HepG2 (cell line): Measurements from ENCODE around the gene KISS1. TPM values are rescaled to one million over a fixed set of nuclear protein-coding genes. Genes with fewer than 3 reads are reported as not detected.
A peak's percentile ranks its signal among the peaks of the same experiment; 100 is the strongest.

Experiments
- ARNT2 ChIP-seq: sonication (generic); formaldehyde crosslinking; IDR thresholded peaks from 2 replicates; pipeline ENCODE4 v1.8.0; 2022; ENCODE audit warnings: mild to moderate bottlenecking, low read depth, missing genetic modification reagents, moderate library complexity
- ATRX ChIP-seq: sonication (generic); formaldehyde crosslinking; IDR thresholded peaks from 2 replicates; pipeline ENCODE4 v1.4.0; 2020; ENCODE audit warnings: missing genetic modification reagents, borderline replicate concordance
- CEBPG ChIP-seq: IDR thresholded peaks from 2 replicates; pipeline ENCODE4 v1.6.1; 2016
- ESRRA ChIP-seq: sonication (generic); formaldehyde crosslinking; IDR thresholded peaks from 2 replicates; pipeline ENCODE4 v1.5.1; 2020; ENCODE audit warnings: mild to moderate bottlenecking, low read depth, missing genetic modification reagents
- EZH2 ChIP-seq: conservative IDR thresholded peaks from 2 replicates; pipeline ENCODE4 v1.6.1; 2012; ENCODE audit warnings: mild to moderate bottlenecking, low read depth, low read length, moderate library complexity
- HNF4A ChIP-seq: sonication (generic); formaldehyde crosslinking; IDR thresholded peaks from 2 replicates; pipeline ENCODE4 v1.4.0; 2020; ENCODE audit warnings: missing genetic modification reagents
- KDM6A ChIP-seq: IDR thresholded peaks from 2 replicates; pipeline ENCODE4 v1.6.1; 2016; ENCODE audit warnings: low read depth
- PHF21A ChIP-seq: sonication (generic); formaldehyde crosslinking; IDR thresholded peaks from 2 replicates; pipeline ENCODE4 v1.5.0; 2020; ENCODE audit warnings: mild to moderate bottlenecking, missing genetic modification reagents
- RARA ChIP-seq: IDR thresholded peaks from 2 replicates; pipeline ENCODE4 v1.6.1; 2016; ENCODE audit warnings: missing genetic modification reagents, missing compliant biosample characterization
- SMAD9 ChIP-seq: sonication (generic); formaldehyde crosslinking; IDR thresholded peaks from 2 replicates; pipeline ENCODE4 v1.5.1; 2020; ENCODE audit warnings: mild to moderate bottlenecking, missing genetic modification reagents
- SP4 ChIP-seq: sonication (generic); formaldehyde crosslinking; IDR thresholded peaks from 2 replicates; pipeline ENCODE4 v1.8.1; 2023; ENCODE audit warnings: mild to moderate bottlenecking, missing genetic modification reagents
- TCF12 ChIP-seq, 2 experiments: fragments of 450-650 bp in 1 of 2; sonication (generic) in 1 of 2; formaldehyde crosslinking in 1 of 2; IDR thresholded peaks; 2 replicates each; pipeline versions ENCODE4 v1.6.1 to v1.8.0; 2017 to 2022; ENCODE audit warnings: antibody characterized with exemption in 1 of 2, mild to moderate bottlenecking in 1 of 2, missing genetic modification reagents in 1 of 2, moderate library complexity in 1 of 2
- ZNF207 ChIP-seq: fragments of 450-650 bp; IDR thresholded peaks from 2 replicates; pipeline ENCODE4 v1.6.1; 2016; ENCODE audit warnings: antibody characterized with exemption, borderline replicate concordance
- ZNF292 ChIP-seq: sonication (generic); formaldehyde crosslinking; IDR thresholded peaks from 2 replicates; pipeline ENCODE4 v1.8.1; 2022; ENCODE audit warnings: mild to moderate bottlenecking, low read depth, missing genetic modification reagents, borderline replicate concordance
- ZNF451 ChIP-seq: sonication (generic); formaldehyde crosslinking; IDR thresholded peaks from 2 replicates; pipeline ENCODE4 v1.5.0; 2020; ENCODE audit warnings: mild to moderate bottlenecking, missing genetic modification reagents
- ZNF496 ChIP-seq: sonication (generic); formaldehyde crosslinking; IDR thresholded peaks from 2 replicates; pipeline ENCODE4 v1.8.1; 2023; ENCODE audit warnings: mild to moderate bottlenecking, moderate library complexity, missing genetic modification reagents; ENCODE audit not compliant: insufficient replicate concordance
- ZNF598 ChIP-seq: sonication (generic); formaldehyde crosslinking; IDR thresholded peaks from 2 replicates; pipeline ENCODE4 v1.5.1; 2020; ENCODE audit warnings: mild to moderate bottlenecking, missing genetic modification reagents, borderline replicate concordance
- ZNF788 ChIP-seq: sonication (generic); formaldehyde crosslinking; IDR thresholded peaks from 2 replicates; pipeline ENCODE4 v1.5.0; 2020; ENCODE audit warnings: mild to moderate bottlenecking, missing genetic modification reagents, borderline replicate concordance
- ZNF83 ChIP-seq: sonication (generic); formaldehyde crosslinking; IDR thresholded peaks from 2 replicates; pipeline ENCODE4 v1.4.0; 2020; ENCODE audit warnings: missing genetic modification reagents, mild to moderate bottlenecking, borderline replicate concordance
- polyA plus RNA-seq, 8 experiments: library from polyadenylated mRNA; depleted of rRNA in 3 of 8; stranded (reverse) in 7 of 8; unstranded in 1 of 8; fragments of >200 nt; fragmentation: Illumina TruSeq in 4 of 8; extraction: Trizol in 4 of 8; gene quantifications; 2 replicates each; pipeline versions ENCODE4 v1.2.1 to v1.2.3, GENCODE V29; 2011 to 2016; ENCODE audit warnings: low read depth in 4 of 8, missing spikeins in 1 of 8, mixed read lengths in 1 of 8; ENCODE audit not compliant: insufficient read depth in 1 of 8
- total RNA-seq, 5 experiments: library from RNA; depleted of rRNA; stranded (reverse); fragments of >200 nt; fragmentation: Illumina TruSeq; extraction: Trizol; gene quantifications; 2 replicates each; pipeline ENCODE4 v1.2.3, GENCODE V29; 2016; ENCODE audit warnings: low read depth in 1 of 5
- TF ChIP-seq, protein P1 (sequence below): sonication (generic); formaldehyde crosslinking; IDR thresholded peaks from 2 replicates; pipeline ENCODE4 v1.5.0; 2020; ENCODE audit warnings: missing genetic modification reagents
- TF ChIP-seq, protein P2 (sequence below): sonication (generic); formaldehyde crosslinking; IDR thresholded peaks from 2 replicates; pipeline ENCODE4 v1.4.0; 2020; ENCODE audit warnings: missing genetic modification reagents, mild to moderate bottlenecking, borderline replicate concordance
- TF ChIP-seq, protein P3 (sequence below): sonication (generic); formaldehyde crosslinking; IDR thresholded peaks from 2 replicates; pipeline ENCODE4 v1.9.0; 2021; ENCODE audit warnings: missing genetic modification reagents, borderline replicate concordance
- TF ChIP-seq, protein P4 (sequence below): sonication (generic); formaldehyde crosslinking; IDR thresholded peaks from 2 replicates; pipeline ENCODE4 v1.4.0; 2020; ENCODE audit warnings: missing genetic modification reagents

KISS1 gene
- total and polyA plus RNA-seq, 2 of the 13 experiments (the other 11 are each of a cell fraction or from before 2014, with no cell fraction given) = 0.24 to 0.80 TPM

DNA sequence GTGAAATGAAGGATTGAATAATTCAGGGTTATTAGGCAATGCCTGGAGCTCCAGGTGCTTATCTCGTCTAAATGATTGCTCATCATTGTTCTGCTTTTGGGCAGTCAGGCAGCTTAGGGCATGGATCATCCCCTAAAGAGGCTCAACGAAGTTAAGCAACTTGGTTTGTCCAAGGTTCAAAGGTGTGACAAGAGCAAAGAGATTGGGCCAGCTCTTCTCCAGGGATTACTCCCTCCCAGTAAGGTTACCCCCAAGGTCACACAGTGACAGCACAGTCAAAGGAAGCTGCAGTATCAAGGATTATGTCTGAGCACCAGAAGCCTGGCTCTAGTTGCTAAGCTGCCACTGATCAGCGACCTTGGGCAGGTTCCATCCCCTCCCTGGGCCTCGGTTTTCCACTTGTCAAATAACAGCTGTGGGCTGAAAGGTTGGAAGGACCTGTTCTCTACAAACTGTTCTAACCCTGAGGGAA is 51.2 kb downstream of the KISS1 start (continued):
- TF ChIP-seq SP4 = no peak
- TF ChIP-seq ZNF451 (CRISPR knock-in tag) = no peak
- TF ChIP-seq, protein P1, sequence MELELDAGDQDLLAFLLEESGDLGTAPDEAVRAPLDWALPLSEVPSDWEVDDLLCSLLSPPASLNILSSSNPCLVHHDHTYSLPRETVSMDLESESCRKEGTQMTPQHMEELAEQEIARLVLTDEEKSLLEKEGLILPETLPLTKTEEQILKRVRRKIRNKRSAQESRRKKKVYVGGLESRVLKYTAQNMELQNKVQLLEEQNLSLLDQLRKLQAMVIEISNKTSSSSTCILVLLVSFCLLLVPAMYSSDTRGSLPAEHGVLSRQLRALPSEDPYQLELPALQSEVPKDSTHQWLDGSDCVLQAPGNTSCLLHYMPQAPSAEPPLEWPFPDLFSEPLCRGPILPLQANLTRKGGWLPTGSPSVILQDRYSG (CRISPR knock-in tag) = no peak
- TF ChIP-seq, protein P2, sequence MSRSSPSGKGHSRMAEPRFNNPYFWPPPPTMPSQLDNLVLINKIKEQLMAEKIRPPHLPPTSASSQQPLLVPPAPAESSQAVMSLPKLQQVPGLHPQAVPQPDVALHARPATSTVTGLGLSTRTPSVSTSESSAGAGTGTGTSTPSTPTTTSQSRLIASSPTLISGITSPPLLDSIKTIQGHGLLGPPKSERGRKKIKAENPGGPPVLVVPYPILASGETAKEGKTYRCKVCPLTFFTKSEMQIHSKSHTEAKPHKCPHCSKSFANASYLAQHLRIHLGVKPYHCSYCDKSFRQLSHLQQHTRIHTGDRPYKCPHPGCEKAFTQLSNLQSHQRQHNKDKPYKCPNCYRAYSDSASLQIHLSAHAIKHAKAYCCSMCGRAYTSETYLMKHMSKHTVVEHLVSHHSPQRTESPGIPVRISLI = no peak
- no peak for TF ChIP-seq ZNF598 (CRISPR knock-in tag)
- peak; percentile 100 for TF ChIP-seq ESRRA (CRISPR knock-in tag)
- TF ChIP-seq ATRX = no peak
- TF ChIP-seq ZNF788 = peak; percentile 76; the same call in 1 of the 2 replicates
- no peak for TF ChIP-seq ARNT2 (CRISPR knock-in tag)
- peak; percentile 97 for TF ChIP-seq PHF21A (CRISPR knock-in tag)
- TF ChIP-seq ZNF83 (CRISPR knock-in tag) = no peak
- no peak for TF ChIP-seq TCF12 (IDR thresholded peaks at IDR 0.05)
- no peak for TF ChIP-seq TCF12 (CRISPR knock-in tag; IDR thresholded peaks at IDR 0.05)
- TF ChIP-seq ZNF496 = no peak
- TF ChIP-seq RARA (CRISPR knock-in tag) = peak; percentile 70
- TF ChIP-seq CEBPG (CRISPR knock-in tag) = peak; percentile 98
- no peak for TF ChIP-seq SMAD9 (CRISPR knock-in tag)
- peak; percentile 77; the same call in 1 of the 2 replicates for TF ChIP-seq ZNF292
- TF ChIP-seq ZNF207 = no peak
- no peak for TF ChIP-seq EZH2
- TF ChIP-seq HNF4A (CRISPR knock-in tag) = peak; percentile 99
- TF ChIP-seq, protein P3, sequence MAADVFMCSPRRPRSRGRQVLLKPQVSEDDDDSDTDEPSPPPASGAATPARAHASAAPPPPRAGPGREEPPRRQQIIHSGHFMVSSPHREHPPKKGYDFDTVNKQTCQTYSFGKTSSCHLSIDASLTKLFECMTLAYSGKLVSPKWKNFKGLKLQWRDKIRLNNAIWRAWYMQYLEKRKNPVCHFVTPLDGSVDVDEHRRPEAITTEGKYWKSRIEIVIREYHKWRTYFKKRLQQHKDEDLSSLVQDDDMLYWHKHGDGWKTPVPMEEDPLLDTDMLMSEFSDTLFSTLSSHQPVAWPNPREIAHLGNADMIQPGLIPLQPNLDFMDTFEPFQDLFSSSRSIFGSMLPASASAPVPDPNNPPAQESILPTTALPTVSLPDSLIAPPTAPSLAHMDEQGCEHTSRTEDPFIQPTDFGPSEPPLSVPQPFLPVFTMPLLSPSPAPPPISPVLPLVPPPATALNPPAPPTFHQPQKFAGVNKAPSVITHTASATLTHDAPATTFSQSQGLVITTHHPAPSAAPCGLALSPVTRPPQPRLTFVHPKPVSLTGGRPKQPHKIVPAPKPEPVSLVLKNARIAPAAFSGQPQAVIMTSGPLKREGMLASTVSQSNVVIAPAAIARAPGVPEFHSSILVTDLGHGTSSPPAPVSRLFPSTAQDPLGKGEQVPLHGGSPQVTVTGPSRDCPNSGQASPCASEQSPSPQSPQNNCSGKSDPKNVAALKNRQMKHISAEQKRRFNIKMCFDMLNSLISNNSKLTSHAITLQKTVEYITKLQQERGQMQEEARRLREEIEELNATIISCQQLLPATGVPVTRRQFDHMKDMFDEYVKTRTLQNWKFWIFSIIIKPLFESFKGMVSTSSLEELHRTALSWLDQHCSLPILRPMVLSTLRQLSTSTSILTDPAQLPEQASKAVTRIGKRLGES (CRISPR knock-in tag) = no peak
- TF ChIP-seq KDM6A (CRISPR knock-in tag) = peak; percentile 88
- TF ChIP-seq, protein P4, sequence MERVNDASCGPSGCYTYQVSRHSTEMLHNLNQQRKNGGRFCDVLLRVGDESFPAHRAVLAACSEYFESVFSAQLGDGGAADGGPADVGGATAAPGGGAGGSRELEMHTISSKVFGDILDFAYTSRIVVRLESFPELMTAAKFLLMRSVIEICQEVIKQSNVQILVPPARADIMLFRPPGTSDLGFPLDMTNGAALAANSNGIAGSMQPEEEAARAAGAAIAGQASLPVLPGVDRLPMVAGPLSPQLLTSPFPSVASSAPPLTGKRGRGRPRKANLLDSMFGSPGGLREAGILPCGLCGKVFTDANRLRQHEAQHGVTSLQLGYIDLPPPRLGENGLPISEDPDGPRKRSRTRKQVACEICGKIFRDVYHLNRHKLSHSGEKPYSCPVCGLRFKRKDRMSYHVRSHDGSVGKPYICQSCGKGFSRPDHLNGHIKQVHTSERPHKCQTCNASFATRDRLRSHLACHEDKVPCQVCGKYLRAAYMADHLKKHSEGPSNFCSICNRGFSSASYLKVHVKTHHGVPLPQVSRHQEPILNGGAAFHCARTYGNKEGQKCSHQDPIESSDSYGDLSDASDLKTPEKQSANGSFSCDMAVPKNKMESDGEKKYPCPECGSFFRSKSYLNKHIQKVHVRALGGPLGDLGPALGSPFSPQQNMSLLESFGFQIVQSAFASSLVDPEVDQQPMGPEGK (CRISPR knock-in tag) = peak; percentile 91
